Astrocyte (in vitro differentiated cells and primary cell): ENCODE results near the gene FAM151A.

ENCODE experiments used
- CTCF ChIP-seq: IDR thresholded peaks from 2 replicates; pipeline ENCODE4 v1.5.1; 2011; ENCODE audit warnings: low read depth, mild to moderate bottlenecking, inconsistent platforms, low read length, moderate library complexity; ENCODE audit not compliant: insufficient read depth
- EZH2 ChIP-seq: IDR thresholded peaks from 2 replicates; pipeline ENCODE4 v1.6.1; 2012; ENCODE audit warnings: mild to moderate bottlenecking, low read length, inconsistent platforms; ENCODE audit not compliant: insufficient read depth

GRCh38 chr1:54585181-54586066 lies 37.9 kb downstream of the FAM151A start:
- no peak for TF ChIP-seq CTCF
- TF ChIP-seq EZH2 = no peak
